Neuronal stem cell (in vitro differentiated cells): Measurements from ENCODE around the gene VAPB.

Source experiments
- DNase-seq: peaks from one replicate; pipeline ENCODE4 v3.0.0-alpha.2; 2013; ENCODE audit warnings: low spot score
- H2AFZ ChIP-seq: one replicate; pipeline ENCODE4 v1.6.1; 2013; ENCODE audit warnings: mild to moderate bottlenecking, low read length, inconsistent platforms
- H2AK5ac ChIP-seq: 2 replicates; pipeline ENCODE4 v1.6.1; 2013; ENCODE audit warnings: low read depth, mild to moderate bottlenecking, inconsistent platforms, low read length, moderate library complexity, mixed read lengths
- H2BK120ac ChIP-seq: 2 replicates; pipeline ENCODE4 v1.6.1; 2013; ENCODE audit warnings: low read depth, mild to moderate bottlenecking, inconsistent platforms, low read length, moderate library complexity, mixed read lengths
- H2BK12ac ChIP-seq: one replicate; pipeline ENCODE4 v1.6.1; 2013; ENCODE audit warnings: low read length, inconsistent platforms
- H2BK15ac ChIP-seq: 2 replicates; pipeline ENCODE4 v1.6.1; 2013; ENCODE audit warnings: mild to moderate bottlenecking, low read length, inconsistent platforms, mixed read lengths
- H2BK5ac ChIP-seq: one replicate; pipeline ENCODE4 v1.6.1; 2013; ENCODE audit warnings: inconsistent platforms, mild to moderate bottlenecking, low read length, moderate library complexity
- H3K14ac ChIP-seq: one replicate; pipeline ENCODE4 v1.6.1; 2013; ENCODE audit warnings: low read length, inconsistent platforms
- H3K18ac ChIP-seq: 2 replicates; pipeline ENCODE4 v1.6.1; 2013; ENCODE audit warnings: low read length, inconsistent platforms
- H3K23ac ChIP-seq: 2 replicates; pipeline ENCODE4 v1.6.1; 2013; ENCODE audit warnings: low read depth, mild to moderate bottlenecking, mixed read lengths, low read length, inconsistent platforms; ENCODE audit not compliant: poor library complexity
- H3K27ac ChIP-seq: replicated peaks from 3 replicates; pipeline ENCODE4 v1.5.1; 2013; ENCODE audit warnings: low read length, inconsistent platforms
- H3K27me3 ChIP-seq, 3 experiments: 2 replicates each; pipeline ENCODE4 v1.6.1; 2013; ENCODE audit warnings: low read length in 3 of 3, mild to moderate bottlenecking in 2 of 3, inconsistent platforms in 1 of 3, low read depth in 1 of 3, mixed read lengths in 1 of 3, moderate library complexity in 1 of 3; ENCODE audit not compliant: control insufficient read depth in 3 of 3, insufficient read depth in 3 of 3
- H3K36me3 ChIP-seq, 2 donors: replicated peaks in 1 of 2; 2 replicates each; pipeline ENCODE4 v1.6.1; 2013; ENCODE audit warnings: low read length in 2 of 2; ENCODE audit not compliant: control insufficient read depth in 2 of 2, insufficient read depth in 2 of 2
- H3K4ac ChIP-seq: 2 replicates; pipeline ENCODE4 v1.6.1; 2013; ENCODE audit warnings: inconsistent platforms, mild to moderate bottlenecking, low read length, moderate library complexity
- H3K4me1 ChIP-seq, 2 donors: 1 replicate in 1 of 2; 2 replicates in 1 of 2; pipeline ENCODE4 v1.6.1; 2013; ENCODE audit warnings: low read length in 2 of 2, low read depth in 1 of 2; ENCODE audit not compliant: control insufficient read depth in 2 of 2, insufficient read depth in 1 of 2
- H3K4me2 ChIP-seq: one replicate; pipeline ENCODE4 v1.6.1; 2013; ENCODE audit warnings: mild to moderate bottlenecking, low read length, inconsistent platforms; ENCODE audit not compliant: insufficient read depth, poor library complexity, severe bottlenecking
- H3K4me3 ChIP-seq, 2 donors: 2 replicates each; pipeline ENCODE4 v1.5.1; 2013; ENCODE audit warnings: low read length in 2 of 2, mild to moderate bottlenecking in 2 of 2, inconsistent platforms in 1 of 2, moderate library complexity in 1 of 2
- H3K79me1 ChIP-seq: one replicate; pipeline ENCODE4 v1.6.1; 2013; ENCODE audit warnings: low read depth, mild to moderate bottlenecking, inconsistent platforms, low read length, moderate library complexity
- H3K9ac ChIP-seq: one replicate; pipeline ENCODE4 v1.6.1; 2013; ENCODE audit warnings: mild to moderate bottlenecking, low read depth, low read length, inconsistent platforms; ENCODE audit not compliant: poor library complexity
- H3K9me3 ChIP-seq, 2 donors: replicated peaks in 1 of 2; 2 replicates each; pipeline versions ENCODE3 to v1.6.1; 2013; ENCODE audit warnings: low read length in 2 of 2, mild to moderate bottlenecking in 2 of 2, inconsistent platforms in 1 of 2, low read depth in 1 of 2, mixed read lengths in 1 of 2, moderate library complexity in 1 of 2; ENCODE audit not compliant: control insufficient read depth in 2 of 2, insufficient read depth in 1 of 2
- H4K8ac ChIP-seq: one replicate; pipeline ENCODE4 v1.6.1; 2013; ENCODE audit warnings: low read depth, mild to moderate bottlenecking, inconsistent platforms, low read length, moderate library complexity
- H4K91ac ChIP-seq: one replicate; pipeline ENCODE4 v1.6.1; 2013; ENCODE audit warnings: low read length, low read depth, mild to moderate bottlenecking, inconsistent platforms; ENCODE audit not compliant: poor library complexity
- WGBS, 2 donors: extraction: QIAGEN DNeasy Blood & Tissue Kit; methylation state at CpG; one replicate each; pipeline ENCODE4 v1.1.7; 2013; ENCODE audit warnings: missing lambda C conversion rate in 2 of 2, mixed read lengths in 1 of 2; ENCODE audit not compliant: insufficient read length in 2 of 2, insufficient replicate concordance in 1 of 2; ENCODE audit errors: extremely low coverage in 2 of 2; 5-methylcytosine and 5-hydroxymethylcytosine counted together

VAPB gene

DNA sequence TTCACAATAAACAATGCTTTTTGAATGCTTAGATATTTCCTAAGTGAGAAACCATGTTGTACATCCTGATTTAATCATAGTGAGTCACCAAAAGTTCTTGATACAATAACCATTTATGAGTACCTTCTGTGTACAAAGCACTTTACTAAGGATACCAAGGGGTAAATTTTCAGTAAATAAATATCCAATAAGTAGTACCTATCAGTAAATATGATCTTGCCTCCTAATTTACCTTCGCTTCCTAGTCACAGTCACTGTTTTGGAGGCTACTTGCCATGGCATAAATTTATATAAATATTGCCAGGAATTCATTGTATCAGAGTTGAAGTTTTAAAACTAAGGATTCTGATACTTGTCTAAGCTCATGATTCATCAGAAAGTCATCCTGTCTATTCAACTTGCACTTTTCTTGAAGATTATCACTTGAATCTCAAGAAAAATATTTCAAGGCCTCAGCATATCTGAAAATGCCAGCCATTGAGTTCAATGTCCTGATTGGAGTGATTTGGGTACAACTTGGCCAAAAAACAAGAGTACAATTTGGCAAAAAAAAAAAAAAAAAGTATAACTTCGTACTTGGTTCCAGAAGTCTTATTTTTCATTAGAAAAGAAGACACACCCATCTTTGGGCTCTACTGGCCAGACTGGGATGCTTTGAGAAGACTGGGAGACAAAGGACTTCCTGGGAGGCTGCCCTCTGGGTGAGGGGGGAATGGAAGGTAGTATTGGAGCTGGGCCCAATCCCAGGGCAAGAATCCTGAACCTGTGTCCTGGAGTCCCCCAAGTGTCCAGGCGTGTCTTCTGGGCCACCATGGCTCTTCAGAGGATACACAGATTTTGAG lies 46.7 kb upstream of the VAPB start:
- Histone ChIP-seq H3K18ac (no peak overlapping the region), H3K9me3 (no peaks in the 10 kb centered on the region), H3K9ac (no peak overlapping the region), H4K91ac (no peak overlapping the region), H2AK5ac (no peak overlapping the region), H3K4me2 (no peak overlapping the region), H3K23ac (no peak overlapping the region), H2AFZ (no peak overlapping the region), H4K8ac (no peak overlapping the region), H3K4me1 (peaks cover 0 to 3% of the 10 kb centered on the region in 2 donors), H2BK15ac (no peak overlapping the region), H2BK5ac (no peak overlapping the region), H3K36me3 (peaks cover 13 to 31% of the 10 kb centered on the region in 2 donors), H3K79me1 (peaks cover 4% of the 10 kb centered on the region), H3K27me3 (no peaks in the 10 kb centered on the region), H2BK12ac (no peak overlapping the region), H3K4me3 (no peak overlapping the region), H3K27ac (no peak overlapping the region), H3K14ac (no peak overlapping the region), H2BK120ac (no peak overlapping the region), H3K4ac (no peak overlapping the region)
- no CpG with 5 or more reads among the region's 3 CpGs for WGBS, 2 donors
- no peak for DNase-seq

DNA sequence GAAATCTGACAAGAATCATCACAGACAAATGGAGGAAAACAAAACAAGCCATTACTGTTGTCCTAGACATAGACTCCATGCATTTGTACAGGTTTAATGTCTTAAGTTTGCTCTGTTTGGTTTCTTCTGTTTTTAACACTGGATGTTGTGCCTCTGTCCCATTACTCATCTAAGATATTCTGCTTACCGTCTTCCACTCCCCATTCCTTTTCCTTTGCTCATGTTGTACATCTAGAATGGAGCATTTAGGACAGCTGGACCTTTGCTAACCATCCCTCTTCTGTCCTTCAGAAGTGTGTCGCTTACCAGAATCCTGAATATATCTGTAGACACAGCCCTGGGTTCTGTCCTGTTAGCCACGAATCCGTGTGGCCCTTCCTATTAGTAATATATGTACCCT lies 44.3 kb upstream of the VAPB start:
- no peak overlapping the region for H3K9ac ChIP-seq
- H3K79me1 ChIP-seq, result peaks cover 4% of the 10 kb centered on the region
- peaks cover 0 to 3% of the 10 kb centered on the region in 2 donors for H3K4me1 ChIP-seq
- H3K27me3 ChIP-seq, result no peaks in the 10 kb centered on the region
- no peak overlapping the region for H3K27ac ChIP-seq
- H2BK15ac ChIP-seq, result no peak overlapping the region
- H3K23ac ChIP-seq, result no peak overlapping the region
- H2AFZ ChIP-seq, result no peak overlapping the region
- no peak overlapping the region for H4K8ac ChIP-seq
- H3K4me2 ChIP-seq, result no peak overlapping the region
- H3K14ac ChIP-seq, result no peak overlapping the region
- no peak overlapping the region for H4K91ac ChIP-seq
- no peak overlapping the region for H2AK5ac ChIP-seq
- H3K9me3 ChIP-seq, result no peaks in the 10 kb centered on the region
- H2BK120ac ChIP-seq, result no peak overlapping the region
- H3K36me3 ChIP-seq, result peaks cover 13 to 31% of the 10 kb centered on the region in 2 donors
- H2BK5ac ChIP-seq, result no peak overlapping the region
- WGBS, 2 donors, result no CpG with 5 or more reads among the region's 4 CpGs
- no peak for DNase-seq
- H3K4me3 ChIP-seq, result no peak overlapping the region
- no peak overlapping the region for H3K4ac ChIP-seq
- no peak overlapping the region for H3K18ac ChIP-seq
- H2BK12ac ChIP-seq, result no peak overlapping the region

DNA sequence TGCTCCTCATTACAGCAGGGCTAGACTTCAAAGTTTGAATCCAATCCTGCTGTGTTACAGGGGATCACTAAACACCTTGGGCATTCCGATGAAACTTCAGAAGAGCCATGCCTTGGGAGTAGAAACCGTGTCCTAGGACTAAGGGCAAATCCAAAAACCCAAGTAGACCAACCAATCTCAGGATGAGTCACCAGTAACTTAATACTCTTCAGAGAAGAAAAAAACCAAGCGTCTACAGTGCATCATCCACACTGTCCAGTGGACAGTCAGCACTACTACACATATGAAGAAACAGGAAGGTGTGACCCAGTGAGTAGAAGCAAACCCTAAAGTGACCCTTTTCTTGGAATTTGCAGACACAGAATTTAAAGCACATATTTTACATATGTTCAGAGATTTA lies 39.5 kb upstream of the VAPB start:
- Histone ChIP-seq H3K36me3 (peaks cover 11 to 41% of the 10 kb centered on the region in 2 donors), H3K4me1 (no peaks in the 10 kb centered on the region), H2BK120ac (no peak overlapping the region), H3K23ac (no peak overlapping the region), H3K27ac (no peak overlapping the region), H4K8ac (no peak overlapping the region), H2BK12ac (no peak overlapping the region), H3K14ac (no peak overlapping the region), H3K27me3 (no peaks in the 10 kb centered on the region), H2BK5ac (no peak overlapping the region), H4K91ac (no peak overlapping the region), H2AK5ac (no peak overlapping the region), H3K18ac (no peak overlapping the region), H3K9ac (no peak overlapping the region), H3K4me2 (no peak overlapping the region), H2AFZ (no peak overlapping the region), H3K9me3 (no peaks in the 10 kb centered on the region), H3K79me1 (peaks cover 4% of the 10 kb centered on the region), H3K4ac (no peak overlapping the region), H2BK15ac (no peak overlapping the region), H3K4me3 (no peak overlapping the region)
- no CpG with 5 or more reads among the region's 3 CpGs for WGBS, 2 donors
- no peak for DNase-seq

- H3K14ac ChIP-seq, result no peak overlapping the region
- H4K91ac ChIP-seq, result no peak overlapping the region
- H2AFZ ChIP-seq, result no peak overlapping the region
- no peak overlapping the region for H3K18ac ChIP-seq
- H3K4me2 ChIP-seq, result no peak overlapping the region
- H3K36me3 ChIP-seq, result peaks cover 3 to 33% of the 10 kb centered on the region in 2 donors
- no peak overlapping the region for H2BK15ac ChIP-seq
- no peaks in the 10 kb centered on the region for H3K79me1 ChIP-seq
- H3K4ac ChIP-seq, result no peak overlapping the region
- no peak overlapping the region for H3K9ac ChIP-seq
- H3K4me3 ChIP-seq, result no peak overlapping the region
- DNase-seq, result no peak
- WGBS, 2 donors, result no CpG with 5 or more reads among the region's 2 CpGs
- no peak overlapping the region for H2BK12ac ChIP-seq
- H3K27ac ChIP-seq, result no peak overlapping the region
- no peaks in the 10 kb centered on the region for H3K27me3 ChIP-seq
- no peaks in the 10 kb centered on the region for H3K4me1 ChIP-seq
- H4K8ac ChIP-seq, result no peak overlapping the region
- no peaks in the 10 kb centered on the region for H3K9me3 ChIP-seq
- H2BK120ac ChIP-seq, result no peak overlapping the region
- H2BK5ac ChIP-seq, result no peak overlapping the region
- H2AK5ac ChIP-seq, result no peak overlapping the region
- no peak overlapping the region for H3K23ac ChIP-seq
Measured at GRCh38 chr20:58352468-58352867, 36.6 kb upstream of the VAPB start.
